Measurements from ENCODE around the gene CACNA2D1.

DNA sequence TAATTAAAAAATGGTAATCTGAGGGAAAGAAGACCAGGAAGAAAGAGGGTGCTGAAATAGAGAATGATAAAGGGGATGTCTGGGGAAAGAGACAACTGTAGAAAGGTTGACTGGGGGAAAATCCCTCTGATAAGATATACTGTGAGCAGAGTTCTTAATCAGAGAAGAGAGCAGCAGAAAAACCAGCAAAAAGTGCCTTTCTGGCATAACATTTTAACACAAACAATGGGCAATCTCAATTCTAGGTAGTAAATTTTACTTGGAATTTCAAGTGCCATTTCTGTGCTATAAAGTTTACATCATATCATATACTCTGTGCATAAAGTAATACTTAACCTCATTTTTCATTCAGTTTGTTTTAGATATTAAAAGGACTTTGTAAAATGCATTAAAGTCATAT, 421.9 kb downstream of the CACNA2D1 start:
- TF ChIP-seq, protein P1, sequence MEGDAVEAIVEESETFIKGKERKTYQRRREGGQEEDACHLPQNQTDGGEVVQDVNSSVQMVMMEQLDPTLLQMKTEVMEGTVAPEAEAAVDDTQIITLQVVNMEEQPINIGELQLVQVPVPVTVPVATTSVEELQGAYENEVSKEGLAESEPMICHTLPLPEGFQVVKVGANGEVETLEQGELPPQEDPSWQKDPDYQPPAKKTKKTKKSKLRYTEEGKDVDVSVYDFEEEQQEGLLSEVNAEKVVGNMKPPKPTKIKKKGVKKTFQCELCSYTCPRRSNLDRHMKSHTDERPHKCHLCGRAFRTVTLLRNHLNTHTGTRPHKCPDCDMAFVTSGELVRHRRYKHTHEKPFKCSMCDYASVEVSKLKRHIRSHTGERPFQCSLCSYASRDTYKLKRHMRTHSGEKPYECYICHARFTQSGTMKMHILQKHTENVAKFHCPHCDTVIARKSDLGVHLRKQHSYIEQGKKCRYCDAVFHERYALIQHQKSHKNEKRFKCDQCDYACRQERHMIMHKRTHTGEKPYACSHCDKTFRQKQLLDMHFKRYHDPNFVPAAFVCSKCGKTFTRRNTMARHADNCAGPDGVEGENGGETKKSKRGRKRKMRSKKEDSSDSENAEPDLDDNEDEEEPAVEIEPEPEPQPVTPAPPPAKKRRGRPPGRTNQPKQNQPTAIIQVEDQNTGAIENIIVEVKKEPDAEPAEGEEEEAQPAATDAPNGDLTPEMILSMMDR (conservative IDR thresholded peaks at IDR 0.05; ENCODE audit: low read depth, low read length), result no peak
- TF ChIP-seq EZH2 (IDR thresholded peaks at IDR 0.05; ENCODE audit: low read length, unreplicated experiment), result no peak
- TF ChIP-seq EZH2phosphoT487 (IDR thresholded peaks at IDR 0.05; ENCODE audit: borderline replicate concordance, low read length), result no peak

Measured in PC-3 (cell line).